GM12874 (cell line): Measurements from ENCODE around the gene ZMYND11.

ENCODE experiments used
- TF ChIP-seq, protein P1 (sequence below): IDR thresholded peaks from 2 replicates; pipeline ENCODE4 v1.5.1; 2011; ENCODE audit warnings: low read depth, mild to moderate bottlenecking, control low read depth, low read length, moderate library complexity; ENCODE audit not compliant: insufficient read depth

ZMYND11 gene

DNA sequence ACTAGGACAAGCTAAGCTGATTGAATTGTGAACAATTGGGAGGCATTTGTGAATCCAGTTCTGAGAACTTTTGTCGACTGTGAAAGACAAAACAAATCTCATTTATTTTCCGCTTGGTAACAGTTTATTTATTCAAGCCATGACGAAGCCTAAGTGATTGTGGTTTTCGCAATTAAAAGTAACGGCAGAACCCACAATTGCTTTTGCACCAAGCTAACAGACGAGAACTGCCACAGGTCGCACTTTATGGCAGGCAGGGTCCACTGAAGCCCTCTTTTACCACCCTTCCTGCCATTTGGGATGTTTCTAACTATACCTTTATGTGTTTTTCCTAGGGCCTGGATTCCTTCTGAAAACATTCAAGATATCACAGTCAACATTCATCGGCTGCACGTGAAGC is 111.2 kb downstream of the ZMYND11 start:
- TF ChIP-seq, protein P1, sequence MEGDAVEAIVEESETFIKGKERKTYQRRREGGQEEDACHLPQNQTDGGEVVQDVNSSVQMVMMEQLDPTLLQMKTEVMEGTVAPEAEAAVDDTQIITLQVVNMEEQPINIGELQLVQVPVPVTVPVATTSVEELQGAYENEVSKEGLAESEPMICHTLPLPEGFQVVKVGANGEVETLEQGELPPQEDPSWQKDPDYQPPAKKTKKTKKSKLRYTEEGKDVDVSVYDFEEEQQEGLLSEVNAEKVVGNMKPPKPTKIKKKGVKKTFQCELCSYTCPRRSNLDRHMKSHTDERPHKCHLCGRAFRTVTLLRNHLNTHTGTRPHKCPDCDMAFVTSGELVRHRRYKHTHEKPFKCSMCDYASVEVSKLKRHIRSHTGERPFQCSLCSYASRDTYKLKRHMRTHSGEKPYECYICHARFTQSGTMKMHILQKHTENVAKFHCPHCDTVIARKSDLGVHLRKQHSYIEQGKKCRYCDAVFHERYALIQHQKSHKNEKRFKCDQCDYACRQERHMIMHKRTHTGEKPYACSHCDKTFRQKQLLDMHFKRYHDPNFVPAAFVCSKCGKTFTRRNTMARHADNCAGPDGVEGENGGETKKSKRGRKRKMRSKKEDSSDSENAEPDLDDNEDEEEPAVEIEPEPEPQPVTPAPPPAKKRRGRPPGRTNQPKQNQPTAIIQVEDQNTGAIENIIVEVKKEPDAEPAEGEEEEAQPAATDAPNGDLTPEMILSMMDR = no peak

DNA sequence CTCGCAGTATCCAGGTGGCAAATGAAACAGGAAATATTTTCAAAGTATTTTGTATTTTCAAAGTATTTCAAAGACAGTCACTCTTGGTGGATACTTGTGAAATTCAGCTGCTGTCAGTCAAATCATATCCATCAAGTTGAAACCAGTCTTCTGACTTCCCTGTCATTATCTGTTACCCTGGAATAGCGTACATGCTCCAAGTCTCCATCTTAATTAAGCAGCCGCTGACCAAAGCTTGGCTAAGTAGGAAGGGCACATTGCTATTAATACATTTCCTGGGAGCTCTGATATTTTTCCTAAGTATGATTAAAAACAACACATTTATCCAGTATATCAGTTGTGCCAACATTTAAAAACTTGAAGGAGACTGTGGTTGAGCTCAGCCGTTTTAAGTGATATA is 112.2 kb downstream of the ZMYND11 start:
- TF ChIP-seq, protein P1 = no peak

DNA sequence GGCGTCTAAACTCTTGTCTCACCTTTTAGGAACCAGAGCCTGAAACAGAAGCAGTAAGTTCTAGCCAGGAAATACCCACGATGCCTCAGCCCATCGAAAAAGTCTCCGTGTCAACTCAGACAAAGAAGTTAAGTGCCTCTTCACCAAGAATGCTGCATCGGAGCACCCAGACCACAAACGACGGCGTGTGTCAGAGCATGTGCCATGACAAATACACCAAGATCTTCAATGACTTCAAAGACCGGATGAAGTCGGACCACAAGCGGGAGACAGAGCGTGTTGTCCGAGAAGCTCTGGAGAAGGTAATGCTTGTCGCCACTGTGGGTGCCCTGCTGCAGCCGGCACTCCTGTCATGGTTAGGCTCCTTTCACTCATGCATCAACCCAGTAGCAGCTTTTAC is 113.1 kb downstream of the ZMYND11 start:
- TF ChIP-seq, protein P1 = no peak

DNA sequence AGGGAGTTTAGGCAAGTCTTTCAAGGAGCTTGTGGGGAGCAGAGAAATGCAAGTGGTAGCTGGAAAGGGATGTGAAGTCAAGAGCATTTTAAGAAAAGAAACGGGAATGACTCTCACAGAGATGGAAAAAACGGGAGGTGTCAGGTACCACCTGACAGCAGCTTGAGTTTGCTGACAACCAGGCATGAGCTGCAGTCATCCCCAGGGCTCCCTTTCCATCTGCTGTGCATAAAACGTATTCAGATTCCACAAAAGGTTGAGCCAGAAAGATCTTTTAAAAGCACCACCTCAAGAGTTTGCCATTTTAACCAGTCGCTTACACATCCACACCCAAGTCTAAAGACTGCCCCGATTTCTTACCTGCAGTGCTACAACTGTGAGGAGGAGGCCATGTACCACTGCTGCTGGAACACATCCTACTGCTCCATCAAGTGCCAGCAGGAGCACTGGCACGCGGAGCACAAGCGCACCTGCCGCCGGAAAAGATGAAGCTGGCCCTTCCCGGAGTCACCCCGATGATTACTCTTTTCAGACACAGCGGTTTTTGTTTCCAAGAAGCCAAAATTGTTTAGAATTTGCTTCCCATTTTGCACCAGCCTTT is 116.8 kb downstream of the ZMYND11 start:
- TF ChIP-seq, protein P1 = no peak

DNA sequence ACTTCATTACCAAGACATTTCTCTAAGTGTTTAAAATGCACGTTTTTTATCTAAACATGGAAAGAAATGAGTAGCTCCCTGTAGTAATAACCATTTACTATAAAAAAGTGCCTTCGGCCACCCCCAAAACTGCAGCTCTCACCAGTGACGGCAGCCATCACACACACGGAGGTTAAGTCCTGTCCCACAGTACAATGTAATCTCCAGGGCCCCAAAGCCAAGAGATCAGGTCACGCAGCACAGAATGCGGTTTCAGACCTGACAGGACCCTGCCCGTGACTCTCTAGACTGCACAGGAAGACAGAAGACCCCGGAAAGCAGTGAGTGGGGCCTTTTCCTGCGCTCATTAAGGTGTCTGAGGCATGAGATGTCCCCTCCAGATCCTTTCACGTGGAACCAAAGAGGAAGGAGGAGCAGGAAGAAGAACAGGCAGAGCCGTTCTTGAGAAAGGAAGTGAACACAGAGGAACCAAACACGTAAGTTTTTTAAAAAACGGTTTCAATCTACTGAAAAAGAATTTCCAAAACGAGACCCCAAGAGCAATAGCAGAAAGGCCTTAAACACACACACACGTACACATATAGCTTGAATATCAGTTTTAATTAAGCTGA is 125.7 kb downstream of the ZMYND11 start:
- TF ChIP-seq, protein P1 = no peak

DNA sequence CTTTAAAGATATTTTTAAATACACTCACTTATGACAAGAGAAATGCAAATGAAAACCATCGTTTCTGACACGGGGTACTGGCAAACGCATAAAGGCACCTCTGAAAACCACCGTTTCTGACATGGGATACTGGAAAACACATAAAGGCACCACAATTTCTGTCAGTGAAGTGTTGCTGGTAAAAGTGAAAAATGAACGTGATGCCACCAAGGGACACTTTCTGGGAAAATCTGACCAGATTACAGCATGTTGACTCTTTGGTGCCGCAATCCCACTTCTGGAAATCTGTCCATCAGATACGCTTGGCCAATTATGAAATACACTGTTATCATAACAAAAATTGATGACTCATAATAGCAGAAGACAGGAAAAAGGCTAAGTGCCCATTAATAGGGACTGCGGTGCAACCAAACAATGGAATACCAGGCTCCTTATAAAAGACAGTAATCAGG is 131.7 kb downstream of the ZMYND11 start:
- TF ChIP-seq, protein P1 = no peak

DNA sequence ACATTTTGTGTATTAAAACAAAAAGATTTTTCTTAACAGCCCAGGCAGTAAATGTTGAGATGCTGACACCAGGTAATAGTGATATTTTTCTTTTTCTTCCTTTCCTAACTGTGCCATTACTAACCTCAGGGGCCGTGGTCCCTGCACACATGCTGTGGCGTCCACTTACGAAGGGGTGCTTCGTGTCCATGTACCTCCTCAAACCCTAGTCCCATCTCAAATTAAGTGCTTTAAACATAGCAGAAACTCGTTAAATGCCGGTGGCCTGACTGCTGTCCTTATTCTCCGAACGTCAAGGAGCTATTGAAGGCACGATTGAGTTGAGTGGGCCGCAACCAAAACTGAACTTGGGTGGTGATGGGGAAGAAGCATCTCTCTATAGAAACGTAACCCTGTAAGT is 132.4 kb downstream of the ZMYND11 start:
- TF ChIP-seq, protein P1 = no peak
